Naive thymus-derived CD4-positive, alpha-beta T cell (primary cell): ENCODE data around the gene UROD. TPM values are rescaled to one million over a fixed set of nuclear protein-coding genes. Genes with fewer than 3 reads are reported as not detected.
A peak's percentile ranks its signal among the peaks of the same experiment; 100 is the strongest.

Source experiments
- ATAC-seq: fragments of 150-1000 bp; cut with Tn5 transposase; 2 replicates; pipeline ENCODE4 v1.10.0; 2021; ENCODE audit warnings: mild to moderate bottlenecking, moderate library complexity
- CTCF ChIA-PET: fragments of 350-600 bp; sonication (Branson Sonifier 250); formaldehyde crosslinking; loops from one replicate; lab custom pipeline; 2021; ENCODE audit warnings: antibody characterized with exemption; lab: Charles Lee
- POLR2A ChIA-PET: fragments of 350-600 bp; sonication (Branson Sonifier 250); formaldehyde crosslinking; loops from one replicate; lab custom pipeline; 2021; ENCODE audit warnings: antibody characterized with exemption, inconsistent platforms; lab: Charles Lee
- DNase-seq, 9 donors: peaks; one replicate each; pipeline versions ENCODE4 v3.0.0 to v3.0.0-alpha.2; 2020 to 2022; ENCODE audit warnings: mixed read lengths in 1 of 9
- H3K27ac ChIP-seq: one replicate; pipeline ENCODE4 v1.7.0; 2013; ENCODE audit warnings: mild to moderate bottlenecking, low read depth, low read length, moderate library complexity
- H3K27me3 ChIP-seq, 2 donors: one replicate each; pipeline ENCODE4 v1.7.0; 2013; ENCODE audit warnings: low read length in 2 of 2, mild to moderate bottlenecking in 2 of 2, moderate library complexity in 2 of 2; ENCODE audit not compliant: control insufficient read depth in 2 of 2, insufficient read depth in 2 of 2
- H3K36me3 ChIP-seq, 3 experiments: 1 replicate in 2 of 3; 2 replicates in 1 of 3; pipeline ENCODE4 v1.7.0; 2013; ENCODE audit warnings: low read length in 3 of 3, mild to moderate bottlenecking in 3 of 3, moderate library complexity in 1 of 3; ENCODE audit not compliant: insufficient read depth in 3 of 3, control insufficient read depth in 2 of 3
- H3K4me1 ChIP-seq, 2 donors: one replicate each; pipeline ENCODE4 v1.7.0; 2013; ENCODE audit warnings: low read length in 2 of 2, mild to moderate bottlenecking in 2 of 2, moderate library complexity in 1 of 2; ENCODE audit not compliant: control insufficient read depth in 2 of 2, insufficient read depth in 2 of 2
- H3K4me3 ChIP-seq: 2 replicates; pipeline ENCODE4 v1.7.0; 2013; ENCODE audit warnings: mild to moderate bottlenecking, low read length
- H3K9me3 ChIP-seq, 3 experiments: 1 replicate in 2 of 3; 2 replicates in 1 of 3; pipeline ENCODE4 v1.7.0; 2013; ENCODE audit warnings: low read length in 3 of 3; ENCODE audit not compliant: control insufficient read depth in 2 of 3
- H3K27ac Mint-ChIP-seq, 9 donors: one replicate each; pipeline ENCODE4 v1.8.0; 2020 to 2022; ENCODE audit warnings: mixed read lengths in 9 of 9, mild to moderate bottlenecking in 8 of 9, moderate library complexity in 5 of 9, inconsistent platforms in 2 of 9
- H3K27me3 Mint-ChIP-seq, 5 donors: one replicate each; pipeline ENCODE4 v1.8.0; 2021 to 2022; ENCODE audit warnings: mixed read lengths in 5 of 5, mild to moderate bottlenecking in 1 of 5
- H3K36me3 Mint-ChIP-seq, 5 donors: one replicate each; pipeline ENCODE4 v1.8.0; 2020 to 2022; ENCODE audit warnings: mixed read lengths in 5 of 5, mild to moderate bottlenecking in 3 of 5, inconsistent platforms in 1 of 5
- H3K4me1 Mint-ChIP-seq, 7 donors: one replicate each; pipeline ENCODE4 v1.8.0; 2020 to 2022; ENCODE audit warnings: mixed read lengths in 7 of 7, mild to moderate bottlenecking in 3 of 7, inconsistent platforms in 1 of 7
- H3K4me3 Mint-ChIP-seq, 10 donors: one replicate each; pipeline ENCODE4 v1.8.0; 2020 to 2022; ENCODE audit warnings: mild to moderate bottlenecking in 10 of 10, mixed read lengths in 10 of 10, moderate library complexity in 6 of 10, inconsistent platforms in 2 of 10
- H3K9me3 Mint-ChIP-seq, 11 donors: one replicate each; pipeline ENCODE4 v1.8.0; 2020 to 2022; ENCODE audit warnings: mixed read lengths in 11 of 11, mild to moderate bottlenecking in 4 of 11, inconsistent platforms in 1 of 11, moderate library complexity in 1 of 11
- intact Hi-C, 2 donors: fragments of 100-400 bp; cut with micrococcal nuclease; formaldehyde crosslinking; loops; one replicate each; pipeline ENCODE4 v1.15.1; 2023
- polyA plus RNA-seq, 2 donors: library from polyadenylated mRNA; unstranded; fragments of 300-500 nt; fragmentation: Illumina TruSeq; gene quantifications; one replicate each; pipeline ENCODE4 v1.2.3, GENCODE V29; 2021
- total RNA-seq, 6 experiments: library from RNA in 5 of 6; stranded (reverse) in 5 of 6; gene quantifications; 1 replicate in 5 of 6; 2 replicates in 1 of 6; pipeline ENCODE4 v1.2.3 and lab custom pipeline; 2021 to 2026

The UROD gene
- total and polyA plus RNA-seq, 7 experiments from 2014 or later = 40.7 to 91.3 (median 61.6) TPM

DNA sequence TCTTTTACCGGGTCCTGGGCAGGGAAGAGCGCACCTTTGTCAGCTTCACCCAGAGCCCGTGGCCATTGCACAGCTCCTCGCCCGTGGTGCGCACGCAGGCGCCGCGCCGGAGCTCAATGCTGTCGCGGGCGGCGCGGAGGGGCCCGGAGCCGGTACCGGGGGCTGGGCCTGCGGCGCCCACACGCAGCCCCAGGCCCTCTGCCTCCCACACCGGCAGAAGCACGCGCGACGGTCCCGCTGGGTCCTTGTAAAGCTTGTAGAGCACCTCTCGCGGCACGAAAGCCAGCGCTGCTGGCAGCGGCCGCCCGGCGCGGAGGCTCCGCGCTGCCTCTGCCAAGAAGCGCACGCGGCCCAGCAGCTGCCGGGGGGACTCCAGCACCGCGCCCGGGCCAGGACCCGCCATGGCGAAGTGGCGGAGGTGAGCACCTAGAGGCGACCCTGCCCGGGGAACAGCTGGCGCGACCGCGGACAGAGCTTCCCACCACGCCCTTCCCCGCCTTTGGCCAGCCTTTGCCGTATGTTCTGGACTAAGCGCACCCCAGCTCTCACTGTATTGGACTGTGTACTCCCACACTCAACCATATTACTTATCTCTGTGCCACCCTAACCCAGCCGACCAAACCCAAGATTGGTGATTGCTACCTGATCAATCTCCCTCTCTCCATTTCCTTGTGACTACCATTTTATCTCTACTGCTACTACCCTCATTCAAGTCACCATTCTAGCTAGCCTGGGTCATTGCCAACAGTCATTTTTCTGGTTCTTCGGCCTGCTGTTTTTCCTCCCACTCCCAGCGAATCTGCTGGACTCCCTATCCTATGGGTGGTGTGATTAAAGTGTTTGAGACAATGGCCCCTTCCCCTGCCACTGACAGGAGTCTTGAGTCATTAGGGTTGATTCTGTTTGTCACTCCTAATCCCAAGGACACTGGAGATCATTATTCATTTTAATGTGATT lies 921 bp upstream of the UROD start, which contains the start of gene HECTD3:
TSS of gene HECTD3 (minus strand) at position 470 of the 957 bp plus-strand sequence. CDS start at position 403, 67 bp downstream.
- no peaks in the 10 kb centered on the region for H3K9me3 Mint-ChIP-seq
- Histone ChIP-seq H3K36me3 (peaks cover 10 to 43% (median 11%) of the 10 kb centered on the region in 3 experiments), H3K27ac (peak within 1 kb of the TSS; percentile 81), H3K4me1 (peaks cover 28 to 30% of the 10 kb centered on the region in 2 donors), H3K4me3 (peak within 1 kb of the TSS; percentile 65), H3K9me3 (no peaks in the 10 kb centered on the region), H3K27me3 (no peaks in the 10 kb centered on the region)
- CTCF ChIA-PET = interaction anchor here (0.6 to 12.9 kb wide), 17 partner anchors 20 to 482 kb away, joined by 3 to 255 read pairs (median 4); partner anchors contain the start of genes EIF2B3, MUTYH, PLK3 and RNU5D-1
- peak within 1 kb of the TSS; percentile 89 to 98 (median 94) for H3K27ac Mint-ChIP-seq
- peaks cover 29 to 64% (median 57%) of the 10 kb centered on the region in 7 donors for H3K4me1 Mint-ChIP-seq
- POLR2A ChIA-PET = interaction anchor here (0.5 to 7.7 kb wide), 39 partner anchors 8 to 572 kb away, joined by 3 to 126 read pairs (median 6); partner anchors contain the start of genes AKR1A1, BEST4, BTBD19 and CCDC163
- intact Hi-C loops = loop anchor here (1.0 to 10.0 kb wide), 5 partner anchors 174 to 337 kb away; partner anchors contain the start of genes ARMH1 (in 1 of the 2), RNU5D-1 (in 1 of the 2), TMEM53 (in 1 of the 2) and ZSWIM5 (in 1 of the 2)
- H3K27me3 Mint-ChIP-seq = no peaks in the 10 kb centered on the region
- peak; percentile 47 to 77 (median 54) for DNase-seq
- peak within 1 kb of the TSS; percentile 90 to 100 (median 93) for H3K4me3 Mint-ChIP-seq
- peak; percentile 75 for ATAC-seq
- H3K36me3 Mint-ChIP-seq = peaks cover 4 to 31% (median 16%) of the 10 kb centered on the region in 5 donors

DNA sequence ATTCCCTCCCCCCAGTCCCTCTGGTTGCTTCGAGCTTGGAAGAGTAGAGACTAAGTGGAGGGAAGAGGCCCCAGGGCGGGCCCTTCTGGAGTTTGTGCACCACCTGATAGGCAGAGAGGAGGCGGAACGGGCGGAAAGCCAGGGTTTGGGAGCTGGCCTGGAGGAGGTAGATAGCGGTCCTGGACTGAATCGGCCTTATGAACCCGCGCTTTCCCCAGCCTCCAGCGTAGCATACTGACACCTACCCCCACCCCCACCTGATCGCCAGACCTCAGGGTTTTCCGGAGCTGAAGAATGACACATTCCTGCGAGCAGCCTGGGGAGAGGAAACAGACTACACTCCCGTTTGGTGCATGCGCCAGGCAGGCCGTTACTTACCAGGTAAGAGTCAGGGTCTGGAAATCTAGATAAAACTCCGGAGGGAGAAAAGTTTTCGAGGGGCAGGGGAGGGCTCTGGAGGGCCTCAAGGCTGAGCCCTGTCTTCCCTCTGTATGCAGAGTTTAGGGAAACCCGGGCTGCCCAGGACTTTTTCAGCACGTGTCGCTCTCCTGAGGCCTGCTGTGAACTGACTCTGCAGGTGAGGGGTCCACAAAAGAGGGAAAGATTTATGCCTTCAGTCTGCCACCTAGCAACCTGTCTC lies 705 bp downstream of the UROD start:
- peaks cover 29 to 64% (median 57%) of the 10 kb centered on the region in 7 donors for H3K4me1 Mint-ChIP-seq
- H3K27ac Mint-ChIP-seq = peak overlapping the region; percentile 89 to 98 (median 94)
- peaks cover 28 to 30% of the 10 kb centered on the region in 2 donors for H3K4me1 ChIP-seq
- POLR2A ChIA-PET = interaction anchor here (0.6 to 7.7 kb wide), 24 partner anchors 27 to 570 kb away, joined by 3 to 126 read pairs (median 12); partner anchors contain the start of genes AKR1A1, BEST4, BTBD19 and CCDC163
- peak overlapping the region; percentile 90 to 100 (median 93) for H3K4me3 Mint-ChIP-seq
- peaks cover 4 to 27% (median 6%) of the 10 kb centered on the region in 3 experiments for H3K36me3 ChIP-seq
- ATAC-seq = no peak
- peaks cover under 1 to 23% (median 11%) of the 10 kb centered on the region in 5 donors for H3K36me3 Mint-ChIP-seq
- no peaks in the 10 kb centered on the region for H3K9me3 ChIP-seq
- no peaks in the 10 kb centered on the region for H3K27me3 Mint-ChIP-seq
- peak overlapping the region; percentile 65 for H3K4me3 ChIP-seq
- peak in 6 of 9 donors; percentile 11 to 45 (median 18) for DNase-seq
- intact Hi-C loops = loop anchor here (1.0 to 10.0 kb wide), 17 partner anchors 26 to 675 kb away; partner anchors contain the start of genes EIF2B3 (in 2 of the 2), MUTYH (in 2 of the 2), RPS8 (in 2 of the 2) and TOE1 (in 2 of the 2)
- no peaks in the 10 kb centered on the region for H3K27me3 ChIP-seq
- peak overlapping the region; percentile 81 for H3K27ac ChIP-seq
- no peaks in the 10 kb centered on the region for H3K9me3 Mint-ChIP-seq
- CTCF ChIA-PET = interaction anchor here (0.7 to 12.9 kb wide), 12 partner anchors 18 to 557 kb away, joined by 3 to 255 read pairs (median 7); partner anchors contain the start of genes EIF2B3, MUTYH, RNU5D-1 and TESK2

DNA sequence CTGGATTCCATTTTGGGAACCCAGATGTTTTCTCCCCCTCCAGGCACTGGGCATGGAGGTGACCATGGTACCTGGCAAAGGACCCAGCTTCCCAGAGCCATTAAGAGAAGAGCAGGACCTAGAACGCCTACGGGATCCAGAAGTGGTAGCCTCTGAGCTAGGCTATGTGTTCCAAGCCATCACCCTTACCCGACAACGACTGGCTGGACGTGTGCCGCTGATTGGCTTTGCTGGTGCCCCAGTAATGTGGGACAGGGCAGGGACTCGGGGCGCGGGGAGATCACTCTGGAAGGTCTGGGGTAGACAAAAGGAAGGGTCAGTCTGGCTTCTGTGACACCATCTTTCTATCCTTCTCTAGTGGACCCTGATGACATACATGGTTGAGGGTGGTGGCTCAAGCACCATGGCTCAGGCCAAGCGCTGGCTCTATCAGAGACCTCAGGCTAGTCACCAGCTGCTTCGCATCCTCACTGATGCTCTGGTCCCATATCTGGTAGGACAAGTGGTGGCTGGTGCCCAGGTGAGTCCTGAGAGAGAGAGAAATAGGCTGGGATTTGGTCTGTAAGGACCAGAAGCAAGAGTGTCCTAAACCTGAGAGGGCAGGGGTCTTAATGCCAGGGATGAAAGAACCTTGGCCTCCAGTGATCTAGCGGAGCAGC lies 1.6 kb downstream of the UROD start:
- Mint-ChIP-seq H3K27me3 (no peaks in the 10 kb centered on the region), H3K4me3 (peak overlapping the region in 7 of 10 donors; percentile 55 to 100 (median 91)), H3K9me3 (no peaks in the 10 kb centered on the region), H3K36me3 (peaks cover 0 to 17% (median 9%) of the 10 kb centered on the region in 5 donors), H3K27ac (peak overlapping the region in 5 of 9 donors; percentile 29 to 94 (median 89)), H3K4me1 (peaks cover 27 to 63% (median 59%) of the 10 kb centered on the region in 7 donors)
- ChIA-PET POLR2A (interaction anchor here (0.5 to 7.7 kb wide), 15 partner anchors 192 to 488 kb away, joined by 3 to 126 read pairs (median 4); partner anchors contain the start of genes CCDC163, MMACHC, MUTYH and PLK3), CTCF (interaction anchor here (0.6 to 12.9 kb wide), 19 partner anchors 15 to 556 kb away, joined by 3 to 255 read pairs (median 4); partner anchors contain the start of genes BEST4, EIF2B3, MUTYH and TESK2)
- Histone ChIP-seq H3K36me3 (peaks cover 0 to 18% (median 4%) of the 10 kb centered on the region in 3 experiments), H3K27me3 (no peaks in the 10 kb centered on the region), H3K9me3 (no peaks in the 10 kb centered on the region), H3K27ac (peak overlapping the region; percentile 19), H3K4me1 (peaks cover 28 to 30% of the 10 kb centered on the region in 2 donors), H3K4me3 (no peak overlapping the region)
- DNase-seq = no peak
- no peak for ATAC-seq
- intact Hi-C loops = loop anchor here (1.0 to 10.0 kb wide), 12 partner anchors 176 to 557 kb away; partner anchors contain the start of genes KIF2C (in 1 of the 2), PLK3 (in 1 of the 2), RNU5D-1 (in 1 of the 2) and ZSWIM5 (in 1 of the 2)

DNA sequence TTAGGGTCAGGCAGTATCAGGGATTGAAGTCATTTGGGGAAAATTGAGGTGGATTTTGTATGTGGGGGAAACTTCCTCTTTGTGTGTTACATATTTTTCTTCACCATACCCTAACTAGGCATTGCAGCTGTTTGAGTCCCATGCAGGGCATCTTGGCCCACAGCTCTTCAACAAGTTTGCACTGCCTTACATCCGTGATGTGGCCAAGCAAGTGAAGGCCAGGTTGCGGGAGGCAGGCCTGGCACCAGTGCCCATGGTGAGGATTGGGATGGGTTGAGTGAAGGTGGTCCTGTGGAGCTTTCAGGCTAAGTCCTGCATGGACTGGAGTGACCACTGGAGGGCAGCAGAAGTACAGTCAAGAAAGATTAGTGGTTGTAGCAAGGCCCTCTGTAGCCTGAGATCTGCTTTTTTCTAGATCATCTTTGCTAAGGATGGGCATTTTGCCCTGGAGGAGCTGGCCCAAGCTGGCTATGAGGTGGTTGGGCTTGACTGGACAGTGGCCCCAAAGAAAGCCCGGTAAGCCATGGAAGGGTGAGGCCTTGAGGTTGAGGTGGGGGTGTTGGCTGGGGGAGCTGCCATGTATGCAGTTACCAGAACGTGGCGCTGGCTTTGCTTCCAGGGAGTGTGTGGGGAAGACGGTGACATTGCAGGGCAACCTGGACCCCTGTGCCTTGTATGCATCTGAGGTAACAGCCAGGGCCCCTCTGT lies 2.4 kb downstream of the UROD start:
- no peaks in the 10 kb centered on the region for H3K9me3 ChIP-seq
- peaks cover 0 to 11% (median 7%) of the 10 kb centered on the region in 5 donors for H3K36me3 Mint-ChIP-seq
- H3K27me3 ChIP-seq = no peaks in the 10 kb centered on the region
- intact Hi-C loops = loop anchor here (1.0 to 10.0 kb wide), 9 partner anchors 177 to 556 kb away; partner anchors contain the start of gene ZSWIM5 (in 2 of the 2)
- CTCF ChIA-PET = interaction anchor here (0.6 to 12.9 kb wide), 19 partner anchors 16 to 1233 kb away, joined by 3 to 255 read pairs (median 4); partner anchors contain the start of genes BEST4, MUTYH, TESK2 and TOE1
- peaks cover 26 to 29% of the 10 kb centered on the region in 2 donors for H3K4me1 ChIP-seq
- peak overlapping the region; percentile 1 to 93 (median 79) for H3K27ac Mint-ChIP-seq
- POLR2A ChIA-PET = interaction anchor here (0.5 to 7.7 kb wide), 12 partner anchors 28 to 498 kb away, joined by 3 to 126 read pairs (median 4); partner anchors contain the start of genes EIF2B3, MUTYH, RNU5D-1 and TESK2
- H3K4me3 Mint-ChIP-seq = peak overlapping the region; percentile 36 to 91 (median 64)
- peak; percentile 52 to 84 (median 77) for DNase-seq
- ATAC-seq = peak; percentile 59
- H3K27ac ChIP-seq = peak overlapping the region; percentile 19
- peaks cover 22 to 57% (median 54%) of the 10 kb centered on the region in 7 donors for H3K4me1 Mint-ChIP-seq
- H3K27me3 Mint-ChIP-seq = no peaks in the 10 kb centered on the region
- H3K4me3 ChIP-seq = no peak overlapping the region
- H3K9me3 Mint-ChIP-seq = no peaks in the 10 kb centered on the region
- peaks cover 0 to 10% (median 4%) of the 10 kb centered on the region in 3 experiments for H3K36me3 ChIP-seq
